H9 (cell line): ENCODE results near the gene ZNF232. TPM values are rescaled to one million over a fixed set of nuclear protein-coding genes. Genes with fewer than 3 reads are reported as not detected.
"Not testable (repeated sequence)": the region's sequence is repeated elsewhere in the genome, so short reads cannot be mapped to it uniquely, and the experiment has no call there.

Source experiments
- DNase-seq: peaks from one replicate; pipeline ENCODE4 v3.0.0-alpha.2; 2017
- H2AFZ ChIP-seq: one replicate; pipeline ENCODE4 v1.6.1; 2013; ENCODE audit warnings: mild to moderate bottlenecking, low read length, control low read depth, moderate library complexity
- H2AK5ac ChIP-seq: 2 replicates; pipeline ENCODE4 v1.6.1; 2013; ENCODE audit warnings: low read length, control low read depth, mixed read lengths; ENCODE audit not compliant: insufficient read length
- H2BK120ac ChIP-seq: one replicate; pipeline ENCODE4 v1.6.1; 2013; ENCODE audit warnings: low read depth, mild to moderate bottlenecking, low read length, control low read depth, inconsistent platforms; ENCODE audit not compliant: poor library complexity, severe bottlenecking
- H2BK12ac ChIP-seq: 2 replicates; pipeline ENCODE4 v1.6.1; 2013; ENCODE audit warnings: low read length, control low read depth, mixed read lengths, low read depth; ENCODE audit not compliant: insufficient read length
- H2BK15ac ChIP-seq: 2 replicates; pipeline ENCODE4 v1.6.1; 2013; ENCODE audit warnings: low read depth, low read length, control low read depth
- H2BK20ac ChIP-seq: one replicate; pipeline ENCODE4 v1.6.1; 2013; ENCODE audit warnings: low read depth, mild to moderate bottlenecking, low read length, control low read depth, inconsistent platforms; ENCODE audit not compliant: poor library complexity, severe bottlenecking
- H2BK5ac ChIP-seq: 2 replicates; pipeline ENCODE4 v1.6.1; 2013; ENCODE audit warnings: low read length, control low read depth, mixed read lengths; ENCODE audit not compliant: insufficient read length
- H3K14ac ChIP-seq: 2 replicates; pipeline ENCODE4 v1.6.1; 2013; ENCODE audit warnings: low read length, control low read depth; ENCODE audit not compliant: insufficient read depth
- H3K18ac ChIP-seq: 2 replicates; pipeline ENCODE4 v1.6.1; 2013; ENCODE audit warnings: low read depth, mild to moderate bottlenecking, mixed read lengths, low read length, control low read depth; ENCODE audit not compliant: insufficient read length
- H3K23ac ChIP-seq: 2 replicates; pipeline ENCODE4 v1.6.1; 2013; ENCODE audit warnings: low read length, control low read depth, mixed read lengths, low read depth; ENCODE audit not compliant: insufficient read length
- H3K23me2 ChIP-seq: 2 replicates; pipeline ENCODE4 v1.6.1; 2013; ENCODE audit warnings: low read depth, mild to moderate bottlenecking, mixed read lengths, low read length, control low read depth; ENCODE audit not compliant: insufficient read length, poor library complexity, severe bottlenecking
- H3K27ac ChIP-seq: 2 replicates; pipeline ENCODE4 v1.5.1; 2013; ENCODE audit warnings: low read length, control low read depth, mixed read lengths, low read depth; ENCODE audit not compliant: insufficient read length
- H3K27me3 ChIP-seq: 2 replicates; pipeline ENCODE4 v1.6.1; 2013; ENCODE audit warnings: low read length, control low read depth, inconsistent platforms; ENCODE audit not compliant: insufficient read depth
- H3K4ac ChIP-seq: 2 replicates; pipeline ENCODE4 v1.6.1; 2013; ENCODE audit warnings: low read depth, mild to moderate bottlenecking, control low read depth, inconsistent platforms, low read length, moderate library complexity
- H3K4me1 ChIP-seq: 2 replicates; pipeline ENCODE4 v1.6.1; 2013; ENCODE audit warnings: low read length, control low read depth, inconsistent platforms; ENCODE audit not compliant: insufficient read depth
- H3K4me2 ChIP-seq: 2 replicates; pipeline ENCODE4 v1.6.1; 2013; ENCODE audit warnings: low read length, control low read depth, mixed read lengths; ENCODE audit not compliant: insufficient read length, insufficient read depth
- H3K56ac ChIP-seq: 2 replicates; pipeline ENCODE4 v1.6.1; 2013; ENCODE audit warnings: low read depth, mild to moderate bottlenecking, mixed read lengths, low read length, control low read depth; ENCODE audit not compliant: insufficient read length
- H3K79me1 ChIP-seq: 2 replicates; pipeline ENCODE4 v1.6.1; 2013; ENCODE audit warnings: low read depth, mild to moderate bottlenecking, moderate library complexity, low read length, control low read depth, inconsistent platforms; ENCODE audit not compliant: insufficient read depth, poor library complexity, severe bottlenecking
- H3K79me2 ChIP-seq: 2 replicates; pipeline ENCODE4 v1.6.1; 2013; ENCODE audit warnings: low read length, control low read depth, inconsistent platforms; ENCODE audit not compliant: insufficient read depth
- H3K9ac ChIP-seq: 2 replicates; pipeline ENCODE4 v1.6.1; 2013; ENCODE audit warnings: low read length, control low read depth, mixed read lengths; ENCODE audit not compliant: insufficient read length; ENCODE audit errors: extremely low read depth
- H3K9me3 ChIP-seq: one replicate; pipeline ENCODE4 v1.6.1; 2013; ENCODE audit warnings: low read depth, low read length, inconsistent platforms; ENCODE audit not compliant: control insufficient read depth
- H3T11ph ChIP-seq: one replicate; pipeline ENCODE4 v1.6.1; 2013; ENCODE audit warnings: mild to moderate bottlenecking, low read length, control low read depth, inconsistent platforms
- H4K20me1 ChIP-seq: one replicate; pipeline ENCODE4 v1.6.1; 2013; ENCODE audit not compliant: control insufficient read depth, insufficient read length, insufficient read depth
- H4K5ac ChIP-seq: 2 replicates; pipeline ENCODE4 v1.6.1; 2013; ENCODE audit warnings: low read depth, mild to moderate bottlenecking, mixed read lengths, low read length, control low read depth; ENCODE audit not compliant: insufficient read length
- H4K8ac ChIP-seq: replicated peaks from 2 replicates; pipeline ENCODE4 v1.6.1; 2013; ENCODE audit warnings: low read length, control low read depth, mixed read lengths, low read depth; ENCODE audit not compliant: insufficient read length
- H4K91ac ChIP-seq: 2 replicates; pipeline ENCODE4 v1.6.1; 2013; ENCODE audit warnings: low read depth, mild to moderate bottlenecking, moderate library complexity, mixed read lengths, low read length, control low read depth; ENCODE audit not compliant: insufficient read length
- H3K27ac Mint-ChIP-seq, 3 experiments: 2 replicates in 2 of 3; 3 replicates in 1 of 3; pipeline ENCODE4 v1.8.0; 2020 to 2021; ENCODE audit warnings: mixed read lengths in 3 of 3, mild to moderate bottlenecking in 1 of 3, moderate library complexity in 1 of 3
- H3K27me3 Mint-ChIP-seq: 2 replicates; pipeline ENCODE4 v1.8.0; 2021; ENCODE audit warnings: low read depth, mild to moderate bottlenecking, moderate library complexity, mixed read lengths
- H3K36me3 Mint-ChIP-seq, 3 experiments: 2 replicates in 2 of 3; 3 replicates in 1 of 3; pipeline ENCODE4 v1.8.0; 2020 to 2021; ENCODE audit warnings: low read depth in 3 of 3, mixed read lengths in 3 of 3; ENCODE audit not compliant: insufficient read depth in 1 of 3
- H3K4me1 Mint-ChIP-seq, 2 experiments: 2 replicates each; pipeline ENCODE4 v1.8.0; 2020; ENCODE audit warnings: mixed read lengths in 2 of 2
- H3K4me3 Mint-ChIP-seq, 2 experiments: 2 replicates in 1 of 2; 3 replicates in 1 of 2; pipeline ENCODE4 v1.8.0; 2020 to 2021; ENCODE audit warnings: mild to moderate bottlenecking in 2 of 2, mixed read lengths in 2 of 2, moderate library complexity in 1 of 2
- H3K9me3 Mint-ChIP-seq, 2 experiments: 2 replicates in 1 of 2; 3 replicates in 1 of 2; pipeline ENCODE4 v1.8.0; 2020; ENCODE audit warnings: mild to moderate bottlenecking in 2 of 2, mixed read lengths in 2 of 2, moderate library complexity in 1 of 2
- WGBS: extraction: QIAGEN DNeasy Blood & Tissue Kit; methylation state at CpG from one replicate; pipeline ENCODE4 v1.1.7; 2013; ENCODE audit warnings: missing lambda C conversion rate, low lambda C conversion rate, mixed read lengths; ENCODE audit not compliant: insufficient read length; ENCODE audit errors: extremely low coverage; 5-methylcytosine and 5-hydroxymethylcytosine counted together
- total RNA-seq: library from RNA; stranded (reverse); gene quantifications from 2 replicates; pipeline ENCODE4 v1.2.1, GENCODE V29; 2021

Gene ZNF232
- total RNA-seq, 1 experiment from 2014 or later = 46.4 TPM

DNA sequence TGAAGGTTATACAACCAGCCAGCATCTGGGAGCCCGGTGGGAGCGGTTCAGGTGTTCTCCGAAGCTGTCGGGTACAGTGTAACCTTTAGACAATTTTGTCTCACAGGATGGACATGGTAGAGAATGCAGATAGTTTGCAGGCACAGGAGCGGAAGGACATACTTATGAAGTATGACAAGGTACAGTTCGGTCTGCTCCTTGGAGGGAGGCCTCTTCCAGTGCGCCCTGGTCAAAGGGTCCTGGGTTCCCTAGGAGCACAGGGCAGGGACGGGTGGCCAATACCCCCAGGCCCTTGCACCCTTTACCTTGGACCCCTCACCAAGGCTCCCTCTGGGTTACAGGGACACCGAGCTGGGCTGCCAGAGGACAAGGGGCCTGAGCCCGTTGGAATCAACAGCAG lies 18.6 kb upstream of the ZNF232 start:
- not testable (repeated sequence) for H2BK5ac ChIP-seq, DNase-seq, H4K5ac ChIP-seq, H3K14ac ChIP-seq, H3K27ac Mint-ChIP-seq, H2AFZ ChIP-seq, H3K4ac ChIP-seq, H2BK120ac ChIP-seq, H3K4me1 ChIP-seq, H3K18ac ChIP-seq, H3K4me2 ChIP-seq, H2BK12ac ChIP-seq, H3K4me1 Mint-ChIP-seq, H3K27me3 ChIP-seq, H3K56ac ChIP-seq, H3K27ac ChIP-seq, H3K9ac ChIP-seq, H4K20me1 ChIP-seq, H3K4me3 Mint-ChIP-seq, H4K91ac ChIP-seq, H3K23ac ChIP-seq, H3K9me3 ChIP-seq, H3K9me3 Mint-ChIP-seq, H3K79me1 ChIP-seq, H3K79me2 ChIP-seq, H3K36me3 Mint-ChIP-seq, H3K23me2 ChIP-seq, H2BK15ac ChIP-seq, H3T11ph ChIP-seq, H2BK20ac ChIP-seq, H2AK5ac ChIP-seq, H4K8ac ChIP-seq
- H3K27me3 Mint-ChIP-seq = peaks cover 26% of the 10 kb centered on the region
- no CpG with 5 or more reads among the region's 10 CpGs for WGBS

DNA sequence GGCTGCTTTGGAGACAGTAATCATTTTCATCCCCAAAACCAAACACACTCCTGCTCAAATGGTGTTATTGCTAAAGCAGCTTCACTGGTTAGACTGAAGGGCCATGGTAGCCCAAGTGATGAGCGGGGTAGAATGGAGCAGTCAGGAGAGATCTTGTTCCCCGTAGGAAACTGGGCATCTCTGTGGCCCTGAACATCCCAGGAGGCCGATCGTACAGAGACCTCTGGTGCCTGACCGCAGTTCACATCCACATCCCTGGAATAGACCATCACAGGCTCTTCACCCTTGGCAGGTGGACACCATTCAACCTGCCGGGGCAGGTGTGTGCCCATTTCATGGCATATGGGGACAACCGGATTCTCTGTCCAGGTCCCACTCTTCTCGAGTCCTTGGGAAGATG lies 18.1 kb upstream of the ZNF232 start:
- H3K9me3 Mint-ChIP-seq, H4K5ac ChIP-seq, H2BK20ac ChIP-seq, H3K27ac Mint-ChIP-seq, H3K27ac ChIP-seq, H3K79me1 ChIP-seq, H3K4me1 ChIP-seq, H3K79me2 ChIP-seq, H3K23me2 ChIP-seq, H3K4me1 Mint-ChIP-seq, H3K9me3 ChIP-seq, H4K20me1 ChIP-seq, H2AK5ac ChIP-seq, H3K56ac ChIP-seq, H2BK12ac ChIP-seq, H3K18ac ChIP-seq, DNase-seq, H2AFZ ChIP-seq, H2BK15ac ChIP-seq, H3K36me3 Mint-ChIP-seq, H3K9ac ChIP-seq, H3K4me3 Mint-ChIP-seq, H4K8ac ChIP-seq, H3K4ac ChIP-seq, H2BK120ac ChIP-seq, H3K14ac ChIP-seq, H3K27me3 ChIP-seq, H3K4me2 ChIP-seq, H4K91ac ChIP-seq, H3K23ac ChIP-seq, H2BK5ac ChIP-seq, H3T11ph ChIP-seq: not testable (repeated sequence)
- H3K27me3 Mint-ChIP-seq = peaks cover 28% of the 10 kb centered on the region
- no CpG with 5 or more reads among the region's 8 CpGs for WGBS
